Kidney tubule cell (primary cell): ENCODE data around the gene TBCD.
"Not testable (repeated sequence)": the region's sequence is repeated elsewhere in the genome, so short reads cannot be mapped to it uniquely, and the experiment has no call there.

Experiments used
- DNase-seq: peaks from one replicate; pipeline ENCODE4 v3.0.0-alpha.2; 2018; ENCODE audit warnings: low spot score

Gene TBCD

DNA sequence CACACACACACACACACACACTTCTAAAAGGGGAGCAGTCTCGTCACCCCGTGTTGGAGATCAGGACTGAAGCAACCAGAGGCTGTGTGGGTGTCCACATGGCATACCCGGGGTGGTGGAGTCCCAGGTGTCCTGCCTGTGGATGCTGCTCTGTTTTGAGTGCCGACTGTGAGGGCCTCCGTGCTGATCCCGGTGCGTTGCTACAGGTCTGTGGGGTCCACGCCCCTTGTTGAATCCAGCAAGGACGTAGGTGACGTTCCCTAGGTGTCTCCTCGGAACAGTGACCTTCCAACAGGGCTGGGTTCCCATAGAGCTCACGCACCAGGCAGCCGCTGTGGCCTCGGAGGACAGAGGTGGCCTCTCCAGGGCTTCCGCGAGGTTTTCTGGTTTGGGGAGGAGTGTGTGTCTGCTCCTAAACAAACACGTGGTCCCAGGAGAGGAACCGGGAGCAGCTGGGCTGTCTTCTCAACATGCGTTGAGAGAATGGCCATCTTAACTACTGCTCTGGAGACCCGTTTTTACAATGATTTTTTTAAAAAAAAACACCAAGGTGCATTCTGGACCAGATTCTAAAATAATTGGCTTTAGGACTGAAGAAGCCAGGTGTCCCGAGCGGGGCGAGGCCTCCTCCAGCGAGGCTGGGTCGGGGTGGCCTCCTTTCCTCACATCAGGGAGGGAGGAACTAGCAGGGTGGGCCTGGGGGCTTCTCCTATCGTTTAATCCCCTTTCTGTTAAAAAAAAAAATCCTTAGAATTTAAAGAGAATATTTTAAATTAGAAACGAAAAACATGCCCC lies 188.6 kb downstream of the TBCD start:
- no peak for DNase-seq

- DNase-seq, result no peak
Observed at GRCh38 chr17:82941021-82942001, 189.4 kb downstream of the TBCD start.

DNA sequence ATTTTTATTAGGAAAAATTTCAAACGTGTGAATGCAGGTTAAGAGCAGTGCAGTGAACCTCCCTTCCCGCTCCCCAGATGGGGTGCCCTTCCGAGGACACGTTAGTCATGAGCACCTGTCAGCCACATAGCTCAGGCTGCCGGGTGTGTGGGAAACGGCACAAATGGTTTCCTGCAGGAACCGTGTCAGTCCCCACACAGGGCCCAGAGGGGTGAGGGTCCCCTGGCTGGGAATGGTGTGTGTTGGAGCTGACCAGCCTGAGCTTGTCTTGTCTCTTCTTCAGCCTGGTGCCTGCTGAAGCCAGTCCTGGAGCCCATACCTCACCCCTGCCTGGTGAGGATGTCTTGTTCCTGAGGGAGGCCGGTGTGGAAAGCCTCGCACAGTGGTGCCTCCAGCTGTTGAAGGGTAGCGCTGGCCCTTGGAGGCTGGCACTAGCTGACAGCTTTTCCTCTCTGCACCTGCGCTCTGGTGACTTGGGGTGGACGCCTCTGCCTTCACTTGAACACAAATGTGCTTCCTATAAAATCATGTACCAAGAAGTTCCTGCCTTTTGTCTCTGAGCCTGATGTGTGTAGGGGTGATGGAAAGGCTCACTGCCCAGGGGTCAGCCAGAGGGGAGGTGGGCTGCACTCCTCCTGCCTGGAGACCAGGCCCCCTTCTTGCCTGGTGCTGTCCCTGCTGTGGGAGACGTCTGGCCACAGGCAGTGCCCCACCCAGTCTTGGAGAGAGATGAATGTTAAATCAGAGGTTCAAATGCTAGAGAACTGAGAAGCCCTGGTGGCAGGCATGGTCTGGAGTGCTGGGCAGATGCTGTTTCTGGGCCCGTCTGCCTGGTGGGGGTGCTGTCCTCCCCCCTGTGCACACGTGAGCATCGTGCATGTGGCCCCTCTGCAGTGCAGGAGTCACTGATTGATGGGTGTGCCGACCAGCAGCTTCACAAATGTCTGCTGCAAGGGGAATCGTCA lies 190.6 kb downstream of the TBCD start:
- DNase-seq, result no peak

DNA sequence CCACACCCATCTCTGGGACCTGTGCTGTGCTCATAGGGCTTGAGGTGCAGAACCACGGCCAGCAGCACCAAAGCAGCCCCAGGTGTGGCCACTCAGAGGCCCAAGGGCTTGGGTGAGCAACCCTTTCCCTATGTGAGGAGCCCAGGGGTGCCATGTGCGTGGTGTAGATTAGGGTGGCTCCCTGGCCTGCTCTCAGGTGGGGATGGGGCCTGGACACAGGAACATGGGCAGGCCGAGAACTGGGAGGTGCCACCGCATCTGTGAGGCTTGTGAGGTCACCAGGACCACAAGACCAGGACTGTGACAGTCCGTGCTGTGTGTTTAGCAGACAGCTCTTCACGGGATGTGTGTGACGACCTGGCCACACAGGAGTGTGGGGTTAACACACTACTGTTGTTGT lies 191.5 kb downstream of the TBCD start:
- no peak for DNase-seq

DNA sequence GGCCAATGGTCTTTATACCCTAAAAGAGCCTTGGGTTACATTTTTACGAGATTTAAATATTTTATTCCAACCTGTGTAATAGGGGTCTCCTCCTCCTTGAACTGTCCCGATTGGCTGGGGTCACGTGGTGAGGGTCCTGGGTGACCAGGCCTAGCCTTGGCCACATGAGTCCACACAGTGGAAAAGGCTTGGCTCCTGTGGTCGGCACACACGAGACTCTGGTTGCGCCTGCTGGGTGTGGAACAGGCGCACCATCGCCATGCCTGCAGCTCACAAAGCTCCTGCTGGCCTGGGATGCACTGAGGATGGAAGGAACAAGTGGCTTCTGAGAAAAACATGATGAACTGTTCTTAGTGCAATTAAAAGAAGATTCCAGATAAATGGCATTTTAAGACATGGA lies 191.9 kb downstream of the TBCD start:
- DNase-seq, result no peak

DNA sequence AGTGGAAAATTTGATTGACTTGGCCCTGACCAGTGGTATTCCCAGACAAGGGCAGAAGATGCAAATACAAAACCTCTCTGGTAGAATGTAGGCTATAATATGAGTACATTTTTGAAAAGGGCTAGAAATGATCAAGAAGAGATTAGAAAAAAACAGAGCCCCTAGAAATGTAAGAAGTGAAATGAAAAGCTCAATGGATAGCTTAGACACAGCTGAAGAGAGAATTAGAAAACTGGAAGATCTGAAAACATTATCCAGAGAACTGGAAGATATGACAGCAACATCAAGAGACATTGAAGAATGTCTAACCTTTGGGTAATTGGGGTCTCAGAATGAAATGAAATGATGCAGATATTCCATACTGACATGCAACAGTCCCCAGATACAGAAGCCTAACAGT lies 193.1 kb downstream of the TBCD start:
- no peak for DNase-seq

- DNase-seq, result no peak
Observed at GRCh38 chr17:82946081-82946480, 194.2 kb downstream of the TBCD start.

DNA sequence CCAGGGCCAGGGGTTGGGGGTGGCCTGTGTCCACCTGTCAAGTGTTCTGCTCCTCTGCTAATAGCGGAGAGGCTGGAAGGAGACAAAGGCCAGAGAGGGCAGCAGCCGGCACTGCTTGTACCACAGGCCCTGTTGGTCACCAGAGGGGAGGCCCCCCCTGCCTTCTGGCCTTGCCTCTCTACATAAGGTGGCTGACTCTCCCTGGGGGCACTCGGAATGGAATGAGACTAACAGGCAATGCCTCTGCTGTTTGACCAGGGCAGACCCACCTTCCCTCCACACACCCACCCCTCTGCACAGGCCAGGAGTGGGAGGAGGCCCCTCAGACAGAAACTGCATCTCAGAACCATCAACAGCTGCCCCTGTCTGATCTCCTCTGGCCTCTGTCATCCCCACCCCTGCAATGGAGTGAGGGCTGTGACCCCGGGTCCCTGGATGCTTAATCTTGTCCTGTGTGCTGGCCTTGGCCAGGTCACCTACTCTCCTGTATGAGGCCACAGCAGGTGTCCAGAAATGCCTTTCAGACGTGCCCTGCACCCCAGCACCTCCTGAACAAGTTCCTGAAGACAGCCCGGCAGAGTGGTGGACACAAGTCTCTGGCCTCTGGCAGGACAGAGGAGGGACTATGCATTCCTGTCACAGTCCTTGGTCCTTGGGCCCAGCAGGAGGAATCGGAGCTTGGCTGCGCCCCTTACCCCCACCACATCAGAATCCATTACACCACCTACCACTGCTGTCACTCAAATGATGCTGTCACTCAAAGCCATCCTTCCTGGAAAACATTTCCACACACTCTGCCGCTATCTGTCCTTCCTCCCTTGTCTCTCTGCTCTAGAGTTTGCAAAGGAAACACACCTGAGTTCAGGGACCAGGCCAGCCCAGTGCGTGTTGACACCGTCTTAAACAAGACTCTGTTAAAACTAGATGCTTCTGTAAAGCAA lies 195.5 kb downstream of the TBCD start:
- DNase-seq, result no peak

GRCh38 chr17:82948081-82948511 lies 196.2 kb downstream of the TBCD start:
- no peak for DNase-seq

DNA sequence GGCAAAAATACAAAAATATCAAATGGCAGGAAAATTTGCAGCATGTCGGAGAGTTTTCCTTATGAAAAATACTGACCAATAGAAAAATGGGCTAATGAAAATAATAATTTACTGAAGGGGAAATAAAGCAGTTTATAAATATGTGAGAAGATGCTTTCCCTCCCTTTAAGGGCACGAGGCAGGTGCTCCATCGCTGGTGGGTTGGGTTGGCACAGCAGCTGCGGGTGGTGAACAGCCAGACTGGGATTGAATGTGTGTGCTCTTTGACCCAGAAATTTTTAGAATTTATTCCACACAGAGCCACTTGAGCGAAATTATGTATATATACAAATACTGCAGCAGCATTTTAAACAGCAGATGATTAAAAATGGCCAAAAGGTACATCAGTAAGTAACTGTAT lies 197.1 kb downstream of the TBCD start:
- DNase-seq, result no peak

GRCh38 chr17:82949361-82949760 lies 197.5 kb downstream of the TBCD start:
- no peak for DNase-seq

DNA sequence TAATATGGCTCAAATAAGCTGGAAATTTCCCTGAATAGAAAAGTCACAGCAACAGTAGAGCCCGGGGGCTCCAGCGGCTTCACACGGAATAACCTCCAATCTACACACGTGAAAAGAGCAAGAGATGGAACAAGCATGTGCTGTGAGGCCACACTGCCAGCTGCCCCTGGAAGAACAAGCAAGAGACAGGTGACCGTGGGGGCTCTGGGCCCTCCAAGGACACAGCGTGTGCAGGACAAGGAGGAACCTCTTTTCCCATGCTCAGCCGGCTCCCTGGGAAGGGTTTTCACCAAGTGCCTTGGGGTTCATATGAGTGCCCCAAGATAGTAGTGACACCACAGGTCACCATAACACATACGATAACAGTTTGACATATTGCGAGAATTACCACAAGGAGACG lies 198.1 kb downstream of the TBCD start:
- DNase-seq, result no peak

DNA sequence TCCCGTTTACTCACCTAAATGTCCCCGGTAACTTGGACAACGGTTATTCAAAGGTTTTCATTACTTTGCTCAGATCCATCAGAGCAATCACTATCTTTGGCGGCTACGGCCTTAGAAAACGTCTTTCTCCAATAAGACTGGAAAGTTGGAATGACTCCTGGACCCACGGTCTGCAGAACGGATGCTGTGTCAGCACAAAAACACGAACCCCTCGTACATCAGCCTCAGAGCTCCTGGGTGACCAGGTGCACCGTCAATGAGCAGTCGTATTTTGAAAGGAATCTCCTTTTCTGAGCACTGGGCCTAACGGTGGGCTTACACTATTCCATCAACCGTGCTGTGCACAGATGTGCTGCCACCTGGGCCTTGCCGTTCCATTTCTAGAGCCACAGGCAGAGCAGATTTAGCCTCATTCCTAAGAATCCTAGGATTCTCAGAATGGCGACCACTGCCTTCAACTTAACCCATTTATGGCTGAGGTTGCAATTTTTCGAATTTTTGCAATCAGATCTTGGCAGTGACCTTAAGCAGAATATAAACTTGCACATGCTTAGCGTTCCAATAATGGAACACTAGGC lies 198.7 kb downstream of the TBCD start:
- no peak for DNase-seq

- DNase-seq, result no peak
Observed at GRCh38 chr17:82952019-82952418, 200.2 kb downstream of the TBCD start.

DNA sequence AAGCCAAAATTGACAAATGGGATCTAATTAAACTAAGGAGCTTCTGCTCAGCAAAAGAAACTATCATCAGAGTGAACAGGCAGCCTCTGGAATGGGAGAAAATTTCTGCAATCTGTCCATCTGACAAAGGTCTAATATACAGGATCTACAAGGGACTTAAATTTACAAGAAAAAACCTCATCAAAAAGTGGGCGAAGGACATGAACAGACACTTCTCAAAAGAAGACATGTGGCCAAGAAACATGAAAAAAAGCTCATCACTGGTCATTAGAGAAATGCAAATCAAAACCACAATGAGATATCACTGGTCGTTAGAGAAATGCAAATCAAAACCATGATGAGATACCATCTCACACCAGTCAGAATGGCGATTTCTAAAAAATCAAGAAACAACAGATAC lies 203.2 kb downstream of the TBCD start:
- not testable (repeated sequence) for DNase-seq

DNA sequence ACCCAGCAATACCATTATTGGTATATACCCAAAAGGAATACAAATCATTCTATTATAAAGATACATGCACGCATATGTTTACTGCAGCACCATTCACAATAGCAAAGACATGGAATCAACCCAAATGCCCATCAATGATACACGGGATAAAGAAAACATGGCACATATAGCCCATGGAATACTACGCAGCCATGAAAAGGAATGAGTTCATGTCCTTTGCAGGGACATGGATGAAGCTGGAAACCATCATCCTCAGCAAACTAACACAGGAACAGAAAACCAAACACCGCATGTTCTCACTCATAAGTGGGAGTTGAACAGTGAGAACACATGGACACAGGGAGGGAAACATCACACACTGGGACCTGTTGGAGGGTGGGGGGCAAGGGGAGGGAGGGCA lies 203.8 kb downstream of the TBCD start:
- not testable (repeated sequence) for DNase-seq

- DNase-seq, result no peak
Observed at GRCh38 chr17:82956146-82956725, 204.4 kb downstream of the TBCD start.

- no peak for DNase-seq
Observed at GRCh38 chr17:82956726-82957468, 205.0 kb downstream of the TBCD start.

- no peak for DNase-seq
Observed at GRCh38 chr17:82957469-82957795, 205.6 kb downstream of the TBCD start.
